Dedifferentiated amniotic fluid mesenchymal stem cell (primary cell): ENCODE results near the gene UQCRQ.

ENCODE experiments used
- DNase-seq: peaks from one replicate; pipeline ENCODE4 v3.0.0-alpha.2; 2016; ENCODE audit errors: extremely low spot score

Gene UQCRQ

GRCh38 chr5:132870801-132871200, 4.4 kb downstream of the UQCRQ start:
- DNase-seq, result no peak

GRCh38 chr5:132871459-132872284, 5.2 kb downstream of the UQCRQ start:
- no peak for DNase-seq

- DNase-seq, result no peak
These were observed 6.3 kb downstream of the UQCRQ start for GRCh38 chr5:132872788-132873118.

GRCh38 chr5:132873119-132873929, 6.9 kb downstream of the UQCRQ start, which contains the start of gene LEAP2:
Gene LEAP2 (plus strand): TSS chr5:132873668. CDS start chr5:132873695, 27 bp downstream.
- DNase-seq, result no peak

GRCh38 chr5:132873930-132874271, 7.5 kb downstream of the UQCRQ start:
- no peak for DNase-seq

GRCh38 chr5:132876020-132876759, 9.7 kb downstream of the UQCRQ start:
- peak; percentile 23 for DNase-seq

GRCh38 chr5:132877466-132877865, 11.0 kb downstream of the UQCRQ start:
- DNase-seq, result no peak

GRCh38 chr5:132877938-132878337, 11.5 kb downstream of the UQCRQ start:
- DNase-seq, result no peak

GRCh38 chr5:132883261-132883834, 16.9 kb downstream of the UQCRQ start:
- DNase-seq, result peak; percentile 64

- DNase-seq, result no peak
These were observed 18.1 kb downstream of the UQCRQ start for GRCh38 chr5:132884548-132884947.

GRCh38 chr5:132886064-132886823, 19.8 kb downstream of the UQCRQ start:
- no peak for DNase-seq

GRCh38 chr5:132887283-132887682, 20.8 kb downstream of the UQCRQ start:
- no peak for DNase-seq

- DNase-seq, result no peak
These were observed 23.1 kb downstream of the UQCRQ start for GRCh38 chr5:132889501-132889900.

GRCh38 chr5:132890817-132891216, 24.4 kb downstream of the UQCRQ start:
- DNase-seq, result no peak

- DNase-seq, result no peak
These were observed 29.4 kb downstream of the UQCRQ start for GRCh38 chr5:132895719-132896305.

- DNase-seq, result no peak
These were observed 30.2 kb downstream of the UQCRQ start for GRCh38 chr5:132896685-132897084.

GRCh38 chr5:132898094-132898493, 31.7 kb downstream of the UQCRQ start:
- no peak for DNase-seq

GRCh38 chr5:132901036-132901435, 34.6 kb downstream of the UQCRQ start:
- no peak for DNase-seq

- DNase-seq, result no peak
These were observed 35.3 kb downstream of the UQCRQ start for GRCh38 chr5:132901730-132902129.

GRCh38 chr5:132905938-132906337, 39.5 kb downstream of the UQCRQ start:
- no peak for DNase-seq

- DNase-seq, result no peak
These were observed 40.7 kb downstream of the UQCRQ start for GRCh38 chr5:132907161-132907560.
